Heart left ventricle (tissue), 16 donors: ENCODE results near the gene ACTR5. TPM values are rescaled to one million over a fixed set of nuclear protein-coding genes. Genes with fewer than 3 reads are reported as not detected.
A peak's percentile ranks its signal among the peaks of the same experiment; 100 is the strongest.

Experiments used
- ATAC-seq, 4 donors: fragments of 200-7000 bp; cut with Tn5 transposase; one replicate each; pipeline ENCODE4 v1.9.1; 2020 to 2022; ENCODE audit warnings: moderate library complexity in 4 of 4, mild to moderate bottlenecking in 3 of 4, moderate number of reproducible peaks in 1 of 4
- DNase-seq, 5 donors: peaks; one replicate each; pipeline ENCODE4 v3.0.0-alpha.2; 2020
- H3K27ac ChIP-seq, 12 donors: fragments of 200-600 bp; sonication (generic) in 4 of 12; one replicate each; pipeline versions ENCODE4 v1.5.0 to v1.8.0; 2016 to 2022; ENCODE audit warnings: mild to moderate bottlenecking in 2 of 12
- H3K27me3 ChIP-seq, 9 donors: fragments of 200-600 bp; sonication (generic) in 2 of 9; one replicate each; pipeline versions ENCODE4 v1.5.1 to v1.8.0; 2016 to 2022; ENCODE audit warnings: mild to moderate bottlenecking in 3 of 9
- H3K36me3 ChIP-seq, 9 donors: fragments of 200-600 bp; sonication (generic) in 2 of 9; one replicate each; pipeline versions ENCODE4 v1.5.0 to v1.8.0; 2018 to 2022; ENCODE audit warnings: mild to moderate bottlenecking in 2 of 9
- H3K4me1 ChIP-seq, 12 donors: fragments of 200-600 bp; sonication (generic) in 4 of 12; one replicate each; pipeline versions ENCODE4 v1.5.0 to v1.8.0; 2016 to 2022; ENCODE audit warnings: mild to moderate bottlenecking in 3 of 12
- H3K4me3 ChIP-seq, 12 donors: fragments of 200-600 bp; sonication (generic) in 4 of 12; one replicate each; pipeline versions ENCODE4 v1.5.0 to v1.8.0; 2017 to 2022; ENCODE audit warnings: mild to moderate bottlenecking in 9 of 12, moderate library complexity in 4 of 12
- H3K9me3 ChIP-seq, 12 donors: fragments of 200-600 bp; sonication (generic) in 4 of 12; one replicate each; pipeline versions ENCODE4 v1.5.0 to v1.8.0; 2016 to 2022; ENCODE audit warnings: mild to moderate bottlenecking in 1 of 12
- CTCF ChIP-seq, 12 donors: fragments of 200-600 bp; sonication (generic) in 4 of 12; IDR thresholded peaks; one replicate each; pipeline versions ENCODE4 v1.5.0 to v1.8.0; 2018 to 2022; ENCODE audit warnings: antibody characterized with exemption in 12 of 12, mild to moderate bottlenecking in 5 of 12
- POLR2A ChIP-seq, 2 donors: fragments of 450-650 bp; IDR thresholded peaks; one replicate each; pipeline ENCODE4 v1.6.1; 2017; ENCODE audit warnings: antibody characterized with exemption in 2 of 2, mild to moderate bottlenecking in 2 of 2, moderate library complexity in 2 of 2
- WGBS, 4 donors: extraction: QIAGEN DNeasy Blood & Tissue Kit in 2 of 4; methylation state at CpG; one replicate each; pipeline versions ENCODE4 v1.1.5 to v1.1.7; 2013 to 2018; 5-methylcytosine and 5-hydroxymethylcytosine counted together
- intact Hi-C, 10 donors: fragments of 100-400 bp; cut with DNase I; formaldehyde crosslinking; loops; one replicate each; pipeline versions ENCODE4 v1.11.1 to v1.14.2; 2022
- polyA plus RNA-seq, 2 donors: library from polyadenylated mRNA; stranded (reverse); fragments of 200-250 nt; gene quantifications; one replicate each; pipeline ENCODE4 v1.2.3, GENCODE V29; 2013
- total RNA-seq, 9 donors: library from RNA; depleted of rRNA in 2 of 9; stranded (reverse); fragments of >200 nt in 2 of 9; fragmentation: NEBNext Ultra II Directional in 3 of 9; extraction: Animal tissue kit (Norgen Biotek cat#: 25700) in 3 of 9; gene quantifications; one replicate each; pipeline versions ENCODE4 v1.1.0 to v1.2.4, GENCODE V29; 2016 to 2023
- donor health status: ischemic (EF 13 %, LVEDD 7.1; RV severe dilation, severe dysfunction).
- donor health status: healthy with polysubstance abuse.
- donor health status: DM: no; HTN: yes; CAD: no.
- donor health status: DM: no; HTN: no; CAD: no.
- donor health status: ischemic (EF 25% LVEDD 6.9; RV normal size, moderate dysfunction).
- donor health status: ischemic (EF 25% LVEDD 5.7; RV mildly dilated, moderate dysfunction).
- donor health status: healthy.
- donor health status: DM: yes; HTN: yes; CAD: no.
- donor health status: ischemic (EF 35%, LVEDD 5.7; RV mildly dilated, moderate dysfunction).
- donor health status: nonischemic (EF 11% LVEDD 7.7; RV severe dilation, severe dysfunction).
- donor health status: DM: yes; HTN: yes; CAD: no.
- donor health status: PGD.
- donor health status: ischemic (EF 29% LVEDD 5.4; RV normal size, mild dysfunction).
- donor health status: nonischemic (EF 23%, LVEDD 6.1; RV moderate dilation, normal function).

ACTR5 gene
- total and polyA plus RNA-seq, 11 donors: 2.3 to 6.4 (median 3.5) TPM

GRCh38 chr20:38726804-38727606 lies 21.3 kb upstream of the ACTR5 start:
- Histone ChIP-seq H3K27ac (no peak overlapping the region), H3K4me1 (peaks cover 0 to 80% (median 26%) of the 10 kb centered on the region in 12 donors), H3K27me3 (peaks cover 92 to 100% (median 99%) of the 10 kb centered on the region in 9 donors), H3K36me3 (no peaks in the 10 kb centered on the region), H3K9me3 (no peaks in the 10 kb centered on the region), H3K4me3 (peak overlapping the region in 1 of 12 donors; percentile 19)
- ATAC-seq: peak in 1 of 4 donors; percentile 36
- TF ChIP-seq CTCF (IDR thresholded peaks at IDR 0.05) (peak in 5 of 12 donors; percentile 7 to 39 (median 27)), POLR2A (IDR thresholded peaks at IDR 0.05) (no peak)
- WGBS, 4 donors: 3 to 5% (median 3%) methylated on average over 41 to 43 of the region's 43 CpGs
- intact Hi-C loops: no loop called here
- DNase-seq: no peak

- H3K9me3 ChIP-seq: no peaks in the 10 kb centered on the region
- H3K4me3 ChIP-seq: peak overlapping the region in 1 of 12 donors; percentile 19
- H3K27ac ChIP-seq: no peak overlapping the region
- 3 to 10% (median 6%) methylated on average over 3 to 46 of the region's 46 CpGs for WGBS, 4 donors
- peaks cover 0 to 80% (median 26%) of the 10 kb centered on the region in 12 donors for H3K4me1 ChIP-seq
- ATAC-seq (no peak), DNase-seq (no peak)
- peaks cover 87 to 100% (median 99%) of the 10 kb centered on the region in 9 donors for H3K27me3 ChIP-seq
- no peaks in the 10 kb centered on the region for H3K36me3 ChIP-seq
- intact Hi-C loops: no loop called here
- no peak for TF ChIP-seq POLR2A (IDR thresholded peaks at IDR 0.05)
- TF ChIP-seq CTCF (IDR thresholded peaks at IDR 0.05): no peak
Measured at GRCh38 chr20:38727607-38728190, 20.6 kb upstream of the ACTR5 start.

- intact Hi-C loops: no loop called here
- no peak for DNase-seq
- Histone ChIP-seq H3K36me3 (no peaks in the 10 kb centered on the region), H3K27ac (no peak overlapping the region), H3K27me3 (peaks cover 86 to 100% (median 99%) of the 10 kb centered on the region in 9 donors), H3K9me3 (no peaks in the 10 kb centered on the region), H3K4me3 (no peak overlapping the region), H3K4me1 (peaks cover 0 to 76% (median 26%) of the 10 kb centered on the region in 12 donors)
- ATAC-seq: no peak
- WGBS, 4 donors: 0 to 3% (median 2%) methylated on average over 9 to 56 of the region's 56 CpGs
- no peak for TF ChIP-seq POLR2A (IDR thresholded peaks at IDR 0.05)
Measured at GRCh38 chr20:38728191-38728781, 20.0 kb upstream of the ACTR5 start.

DNA sequence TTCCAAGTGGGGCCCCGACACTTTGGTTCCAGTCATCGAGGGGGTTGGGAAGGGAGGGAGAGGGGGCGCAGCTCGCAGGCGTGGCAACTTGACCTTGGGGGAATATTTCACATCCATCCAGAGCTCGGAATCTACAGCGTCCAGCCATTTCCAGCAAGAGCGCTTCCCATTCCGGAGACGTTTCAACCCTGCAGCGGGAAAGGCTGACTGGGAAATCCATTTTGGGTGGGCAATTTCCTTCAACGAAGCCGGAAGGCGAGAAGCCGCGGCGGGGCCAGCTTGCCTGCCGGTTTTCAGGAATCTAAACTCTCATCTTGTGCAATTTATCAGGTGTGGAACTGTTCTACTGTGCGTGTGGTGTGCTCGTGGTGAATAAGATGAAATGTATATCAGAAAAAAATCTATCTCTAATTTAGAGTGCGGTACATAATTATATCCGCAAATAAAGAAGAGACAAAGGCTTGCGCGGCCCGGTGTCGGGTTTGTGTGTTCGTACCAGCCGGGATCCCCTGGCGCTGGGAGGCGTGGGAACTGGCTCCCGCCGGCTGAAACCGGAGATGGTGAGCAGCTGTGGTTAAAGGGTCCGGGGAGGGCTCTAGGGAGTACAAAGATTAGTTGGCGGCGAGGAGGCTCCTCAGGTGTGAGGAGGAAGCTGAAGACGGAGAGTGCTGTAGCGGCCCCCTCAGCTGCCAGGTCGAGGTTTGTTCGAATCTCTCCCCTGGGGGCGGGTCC lies 19.2 kb upstream of the ACTR5 start:
- intact Hi-C loops: no loop called here
- H3K9me3 ChIP-seq: no peaks in the 10 kb centered on the region
- 1 to 2% (median 2%) methylated on average over 25 to 41 of the region's 41 CpGs for WGBS, 4 donors
- H3K4me1 ChIP-seq: peaks cover 0 to 68% (median 22%) of the 10 kb centered on the region in 12 donors
- H3K27me3 ChIP-seq: peaks cover 85 to 100% (median 99%) of the 10 kb centered on the region in 9 donors
- ATAC-seq: no peak
- H3K4me3 ChIP-seq: no peak overlapping the region
- no peak overlapping the region for H3K27ac ChIP-seq
- no peak for DNase-seq
- TF ChIP-seq POLR2A (IDR thresholded peaks at IDR 0.05) (no peak), CTCF (IDR thresholded peaks at IDR 0.05) (no peak)
- H3K36me3 ChIP-seq: no peaks in the 10 kb centered on the region
